Keratinocyte (primary cell): Measurements from ENCODE around the gene FLNB.

ENCODE experiments used
- CTCF ChIP-seq, 3 experiments: IDR thresholded peaks in 1 of 3; conservative IDR thresholded peaks in 1 of 3; optimal IDR thresholded peaks in 1 of 3; 2 replicates in 2 of 3; 3 replicates in 1 of 3; pipeline versions ENCODE3 to v1.5.1; 2011; ENCODE audit warnings: low read length in 3 of 3, mild to moderate bottlenecking in 3 of 3, moderate library complexity in 2 of 3, control low read depth in 1 of 3, inconsistent platforms in 1 of 3; ENCODE audit not compliant: insufficient read depth in 2 of 3; ENCODE audit errors: extremely low read depth in 1 of 3
- EZH2 ChIP-seq: IDR thresholded peaks from one replicate; pipeline ENCODE4 v1.6.1; 2012; ENCODE audit warnings: inconsistent platforms, mild to moderate bottlenecking, low read length, moderate library complexity

- no peak for TF ChIP-seq CTCF (optimal IDR thresholded peaks at IDR 0.05 in 1 of 3, IDR thresholded peaks at IDR 0.05 in 1 of 3, conservative IDR thresholded peaks at IDR 0.05 in 1 of 3; ENCODE audit: extremely low read depth in 1 of 3, insufficient read depth in 2 of 3, low read length in 3 of 3)
- no peak for TF ChIP-seq EZH2
These were observed 93.5 kb downstream of the FLNB start for GRCh38 chr3:58101499-58102389.
